HG03575 (cell line): ENCODE measurements around the gene CIB1.
"Not testable (repeated sequence)": the region's sequence is repeated elsewhere in the genome, so short reads cannot be mapped to it uniquely, and the experiment has no call there.

Experiments used
- ATAC-seq: cut with Tn5 transposase; IDR thresholded peaks from one replicate; pipeline ENCODE4 v1.9.1; 2021; ENCODE audit not compliant: unreplicated experiment, insufficient number of reproducible peaks, low FRiP score; ENCODE audit errors: extremely low read depth

The CIB1 gene

DNA sequence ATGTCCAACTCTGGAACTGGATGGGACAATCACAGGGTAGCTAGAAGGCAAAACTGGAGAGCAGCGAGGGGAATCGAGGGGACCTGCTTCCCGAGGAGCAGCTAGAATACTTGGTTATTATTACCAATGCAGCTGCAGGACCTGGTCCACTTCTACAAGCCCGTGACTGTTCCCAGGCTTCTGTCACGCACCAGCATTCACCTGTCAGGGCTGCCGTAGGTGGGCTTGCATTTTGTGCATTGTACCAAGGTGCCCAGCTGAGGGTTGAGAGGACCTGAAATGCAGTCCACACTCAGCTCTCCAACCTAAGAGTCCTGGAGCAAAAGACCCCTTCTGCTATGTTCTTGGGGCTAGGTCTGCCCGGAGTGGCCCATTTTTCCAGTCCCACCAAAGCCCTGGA, 30.3 kb downstream of the CIB1 start:
- no peak for ATAC-seq

DNA sequence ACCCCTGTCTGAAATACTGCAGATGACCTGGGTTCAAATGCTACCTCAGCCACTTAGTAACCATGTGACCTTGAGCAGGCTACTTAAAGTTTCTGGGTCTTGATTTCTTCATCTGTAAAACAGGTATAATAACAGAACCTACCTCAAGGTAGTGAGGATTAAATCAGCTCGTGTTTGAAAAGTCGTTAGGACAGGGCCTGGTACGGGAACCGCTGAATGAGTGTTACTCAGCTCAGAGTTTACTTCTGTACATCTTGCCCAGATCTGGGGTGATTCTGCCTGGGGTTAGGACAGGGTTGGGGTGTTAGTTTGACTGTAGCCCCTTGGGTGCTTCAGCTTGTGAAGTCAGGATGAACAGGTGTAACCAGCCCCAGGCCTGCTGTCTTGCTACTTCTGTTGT, 30.8 kb downstream of the CIB1 start:
- no peak for ATAC-seq

DNA sequence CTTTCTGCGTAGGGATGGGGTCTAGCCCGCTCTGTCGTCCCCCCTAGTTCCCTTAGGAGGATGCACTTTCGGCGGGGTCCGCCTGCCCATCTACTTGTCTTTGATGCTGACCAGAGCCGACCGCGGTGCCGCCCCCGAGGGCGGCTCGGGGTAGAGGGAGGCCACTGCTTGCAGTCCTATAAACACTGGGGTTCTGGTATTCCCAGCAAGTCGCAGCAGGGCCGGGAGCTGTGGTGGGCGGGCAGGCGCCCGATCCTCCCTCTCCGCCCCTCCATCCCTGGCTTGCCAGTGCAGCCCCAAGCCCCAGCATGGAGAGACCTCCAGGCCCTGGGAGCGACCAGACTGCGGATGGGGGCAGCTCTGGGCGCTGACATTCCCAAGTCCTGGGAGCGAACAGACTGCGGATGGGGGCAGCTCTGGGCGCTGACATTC, 31.8 kb downstream of the CIB1 start:
- no peak for ATAC-seq

DNA sequence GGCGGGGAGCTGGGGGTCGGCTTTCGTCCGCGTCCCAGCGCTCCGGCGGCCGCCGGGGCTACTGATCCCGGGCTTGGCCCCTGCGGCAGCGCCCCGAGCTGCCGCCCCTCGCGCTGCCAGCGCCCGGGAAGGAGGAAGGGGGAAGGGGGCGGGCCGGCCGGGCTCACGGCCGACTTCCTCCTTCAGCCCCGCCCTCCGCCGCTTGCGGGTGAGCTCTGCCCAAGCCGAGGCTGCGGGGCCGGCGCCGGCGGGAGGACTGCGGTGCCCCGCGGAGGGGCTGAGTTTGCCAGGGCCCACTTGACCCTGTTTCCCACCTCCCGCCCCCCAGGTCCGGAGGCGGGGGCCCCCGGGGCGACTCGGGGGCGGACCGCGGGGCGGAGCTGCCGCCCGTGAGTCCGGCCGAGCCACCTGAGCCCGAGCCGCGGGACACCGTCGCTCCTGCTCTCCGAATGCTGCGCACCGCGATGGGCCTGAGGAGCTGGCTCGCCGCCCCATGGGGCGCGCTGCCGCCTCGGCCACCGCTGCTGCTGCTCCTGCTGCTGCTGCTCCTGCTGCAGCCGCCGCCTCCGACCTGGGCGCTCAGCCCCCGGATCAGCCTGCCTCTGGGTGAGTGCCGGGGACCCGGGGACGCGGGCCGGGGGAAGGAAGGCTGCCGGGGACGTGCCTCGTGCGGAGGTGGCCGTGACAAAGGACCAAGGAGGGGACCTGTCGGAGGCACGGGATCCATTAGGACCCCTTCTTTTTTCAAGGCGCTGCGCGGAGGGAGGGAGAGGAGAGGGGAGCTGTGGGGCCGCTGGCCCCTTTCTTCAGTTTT, 32.4 kb downstream of the CIB1 start, which contains the start of gene SEMA4B:
Gene SEMA4B, plus strand, starts transcription at position 201 of the 814 bp plus-strand sequence. Its CDS starts 249 bp downstream, at position 450.
- no peak for ATAC-seq

DNA sequence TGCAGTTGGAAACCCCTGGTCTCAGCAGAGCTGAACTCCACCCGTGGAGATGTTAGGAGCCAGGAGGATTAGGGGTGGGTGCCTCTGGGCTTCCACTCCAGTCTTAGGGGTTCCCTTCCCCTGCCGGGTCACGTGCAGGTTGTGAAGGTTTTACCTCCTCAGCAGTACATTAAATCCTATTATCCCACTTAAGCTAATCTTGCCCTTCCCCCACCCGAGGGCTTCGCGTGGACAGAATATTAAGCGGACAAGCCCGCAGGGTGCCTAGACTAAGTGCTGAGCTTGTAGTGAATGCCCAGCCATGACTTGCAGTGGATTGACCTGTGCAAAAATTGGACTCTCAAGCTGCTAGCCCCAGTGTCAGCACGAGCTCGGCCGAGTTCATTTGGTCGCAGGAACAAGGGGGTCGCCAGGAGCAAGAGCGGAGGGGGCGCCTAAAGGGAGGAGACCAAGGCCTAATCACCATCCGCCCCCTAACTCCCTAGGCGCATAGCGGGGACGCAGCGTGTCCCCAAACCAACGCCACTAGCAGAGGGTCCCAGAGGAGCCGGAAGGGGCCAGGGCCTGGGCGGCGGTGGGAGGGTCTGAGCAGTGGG, 33.1 kb downstream of the CIB1 start:
- no peak for ATAC-seq

GRCh38 chr15:90194655-90195054, 39.1 kb downstream of the CIB1 start:
- no peak for ATAC-seq

DNA sequence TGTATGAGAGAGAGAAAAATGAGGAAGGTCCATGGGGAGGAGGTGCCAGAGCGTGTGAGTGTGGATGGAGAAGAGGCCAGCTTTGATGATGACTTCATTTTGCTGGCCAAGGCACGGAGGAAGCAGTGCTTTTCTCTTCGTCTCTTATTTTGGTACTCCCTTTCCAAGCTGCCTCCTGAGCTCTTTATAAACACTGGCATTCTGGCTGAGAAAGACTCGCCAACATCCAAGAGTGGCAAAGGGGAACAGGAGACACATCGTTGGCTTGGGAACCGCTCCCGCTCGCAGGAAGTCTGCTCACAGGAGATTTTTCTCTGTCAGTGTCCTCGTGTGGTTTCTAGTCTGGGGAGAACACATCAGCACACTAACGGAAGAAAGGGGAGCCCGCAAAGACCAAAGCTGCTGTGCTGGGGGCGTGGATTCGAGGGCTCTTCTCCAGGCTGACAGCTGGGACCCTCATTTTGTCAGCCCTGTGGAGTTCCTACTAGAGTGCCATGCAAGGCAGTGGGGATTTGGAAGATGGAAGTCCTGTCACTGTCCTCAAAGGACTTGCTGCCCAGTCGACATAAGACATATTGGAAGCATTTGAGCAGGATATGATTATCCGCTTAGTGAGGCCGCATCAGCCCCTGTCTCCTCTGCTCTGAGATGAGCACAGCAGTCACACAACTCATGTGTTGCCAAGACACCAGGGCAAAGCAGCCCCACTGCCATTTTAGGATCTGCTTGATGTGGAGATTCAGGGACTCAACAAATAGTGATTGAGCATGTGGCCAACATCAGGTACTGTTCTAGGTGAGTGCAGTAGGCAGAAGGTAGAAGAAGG, 40.6 kb downstream of the CIB1 start:
- no peak for ATAC-seq

- peak; percentile 48 for ATAC-seq
Measured at GRCh38 chr15:90191794-90192509, 41.8 kb downstream of the CIB1 start.

DNA sequence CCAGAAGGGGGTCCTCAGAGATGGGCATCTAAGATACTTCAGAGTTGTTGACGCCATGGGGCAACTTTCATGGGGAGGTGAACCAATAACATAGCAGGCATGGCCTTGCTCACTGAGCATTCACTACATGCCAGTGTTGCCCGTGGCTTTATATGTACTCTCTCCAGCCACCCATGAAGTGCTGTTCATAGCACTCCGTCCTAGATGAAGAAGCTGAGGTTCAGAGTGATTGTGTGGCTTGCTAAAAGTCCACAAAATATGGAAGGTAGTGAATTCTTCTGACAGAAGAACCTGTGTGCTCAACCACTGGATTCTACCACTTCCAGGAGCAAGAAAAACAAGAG, 42.4 kb downstream of the CIB1 start:
- ATAC-seq: no peak

DNA sequence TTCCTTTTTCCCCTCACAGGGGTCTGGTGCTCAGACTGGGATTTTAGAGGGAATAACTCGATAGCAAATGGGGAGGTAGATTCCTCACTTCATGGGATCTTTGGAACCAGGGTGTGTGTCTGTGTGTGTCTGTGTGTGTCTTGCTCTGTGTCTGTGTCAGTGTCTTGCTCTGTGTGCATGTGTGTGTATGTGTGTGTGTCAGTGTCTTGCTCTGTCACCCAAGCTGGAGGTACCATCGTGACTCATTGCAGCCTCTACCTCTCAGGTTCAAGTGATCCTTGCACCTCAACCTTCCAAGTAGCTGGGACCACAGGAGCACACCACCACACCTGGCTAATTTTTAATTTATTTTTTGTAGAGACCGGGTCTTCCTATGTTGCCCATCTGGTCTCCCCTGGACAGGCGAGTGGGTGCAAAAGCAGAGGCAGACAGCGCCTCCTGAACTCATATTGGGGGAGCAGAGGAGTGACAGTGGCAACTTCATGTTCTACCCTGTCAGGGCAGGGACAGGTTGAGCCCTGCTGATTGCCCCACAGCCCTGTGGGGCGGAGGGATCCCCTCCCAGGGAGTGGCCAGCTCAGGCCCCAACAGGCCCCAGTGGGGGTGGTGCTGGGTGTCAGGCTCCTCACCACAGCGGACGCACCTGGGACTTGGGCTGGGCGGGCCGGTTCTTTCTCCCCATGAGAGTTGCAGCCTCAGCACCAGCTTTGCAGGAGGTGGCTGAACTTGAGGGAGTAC, 43.0 kb downstream of the CIB1 start:
- no peak for ATAC-seq

DNA sequence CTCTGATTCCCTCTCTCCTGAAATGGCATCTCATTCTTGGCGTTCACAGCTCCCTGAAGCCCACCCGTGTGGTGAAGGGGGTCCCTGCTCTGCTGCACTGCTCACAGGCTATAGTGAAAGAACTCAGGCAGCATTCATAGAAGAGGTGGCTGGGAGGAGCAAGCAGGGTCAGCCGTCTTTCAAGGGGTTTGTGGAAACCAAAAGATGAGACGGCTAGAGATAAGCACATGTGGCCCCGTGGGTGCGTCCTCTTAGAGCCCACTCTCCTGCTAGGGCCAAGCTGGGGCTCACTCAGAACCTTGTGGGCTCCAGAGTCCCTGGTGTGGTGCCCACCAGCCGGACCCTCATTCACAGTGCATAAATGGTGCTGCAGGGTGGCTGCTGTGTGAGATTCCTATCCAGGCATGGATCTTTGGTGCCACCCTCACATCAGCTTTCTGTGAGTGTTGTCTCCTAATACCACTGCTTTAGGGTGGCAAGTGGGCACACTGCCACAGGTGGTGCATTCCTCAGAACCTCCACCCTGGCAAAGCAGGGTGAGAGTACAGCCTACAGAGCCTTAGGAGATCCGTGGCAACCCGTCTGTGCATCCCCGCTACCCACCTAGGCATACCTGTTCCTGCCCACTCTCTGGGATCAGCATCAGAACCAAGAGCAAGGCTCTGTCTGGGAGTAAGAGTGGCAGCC, 43.8 kb downstream of the CIB1 start:
- ATAC-seq: no peak

GRCh38 chr15:90188914-90189748, 44.6 kb downstream of the CIB1 start:
- ATAC-seq: no peak

- not testable (repeated sequence) for ATAC-seq
Measured at GRCh38 chr15:90188065-90188464, 45.7 kb downstream of the CIB1 start.

DNA sequence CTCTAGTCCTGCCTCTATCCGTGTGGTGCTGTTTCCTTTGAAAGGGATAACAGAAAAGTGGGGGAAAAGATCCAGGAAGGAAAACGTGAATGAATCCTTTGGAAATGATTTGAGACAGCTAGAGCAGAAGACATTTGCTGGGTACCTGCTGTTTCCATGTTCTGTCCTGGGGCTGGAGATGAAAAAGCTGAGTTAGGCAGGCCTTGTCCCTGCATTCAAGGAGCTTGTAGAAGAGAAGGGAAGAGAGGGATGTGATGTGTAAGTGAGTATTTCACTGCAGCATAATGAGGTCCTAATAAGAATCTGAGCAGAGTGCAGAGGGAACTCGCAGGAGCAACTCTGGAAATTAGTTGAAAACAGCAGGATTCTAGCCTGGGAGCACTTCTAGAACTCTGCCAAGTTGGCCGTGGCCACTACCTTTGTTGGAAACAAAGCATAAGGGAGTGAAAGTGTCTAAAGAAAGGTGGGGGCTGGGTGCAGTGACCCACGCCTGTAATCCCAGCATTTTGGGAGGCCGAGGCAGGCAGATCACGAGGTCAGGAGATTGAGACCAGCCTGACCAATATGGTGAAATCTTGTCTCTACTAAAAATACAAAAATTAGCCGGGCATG, 46.4 kb downstream of the CIB1 start:
- no peak for ATAC-seq

DNA sequence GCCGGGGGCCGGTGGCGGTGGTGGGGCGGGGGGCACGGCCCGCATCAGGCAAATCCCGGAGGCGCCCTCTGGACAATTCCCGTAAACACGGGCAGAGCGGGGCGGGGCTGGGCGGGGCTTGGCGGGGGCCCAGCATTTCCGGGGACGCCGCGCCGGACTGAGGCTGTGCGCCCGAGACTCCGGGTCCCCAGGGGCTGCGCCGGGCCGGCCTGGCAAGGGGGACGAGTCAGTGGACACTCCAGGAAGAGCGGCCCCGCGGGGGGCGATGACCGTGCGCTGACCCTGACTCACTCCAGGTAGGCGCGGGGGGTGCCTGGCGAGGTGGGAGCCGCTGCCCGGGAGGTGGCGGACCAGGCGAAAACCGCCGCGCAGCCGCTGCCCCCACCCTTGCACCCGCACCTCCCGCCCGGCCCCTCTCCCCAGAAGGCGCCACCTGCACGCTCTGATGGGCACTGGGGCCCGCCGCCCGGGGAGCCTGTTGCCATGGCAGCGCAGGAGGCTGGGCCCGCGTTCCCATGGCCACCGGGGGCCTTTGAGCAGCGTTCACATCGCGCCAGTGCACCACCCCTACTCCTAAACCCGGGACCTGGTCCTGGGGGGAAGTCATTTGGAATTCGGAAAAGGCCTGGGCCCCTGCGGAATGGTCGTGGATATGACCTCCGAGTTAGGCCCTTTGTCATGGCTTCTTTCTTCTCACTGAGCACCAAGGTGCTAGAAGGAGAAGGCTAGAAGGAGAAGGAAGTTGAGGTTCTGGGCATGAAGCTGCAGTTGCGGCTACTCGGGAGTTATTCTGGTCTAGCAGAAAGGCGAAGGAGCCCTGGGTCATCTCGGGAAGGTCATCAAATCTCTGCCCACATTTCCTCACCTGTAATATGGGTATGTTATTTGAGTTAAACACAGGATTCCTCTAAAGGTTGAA, 48.7 kb downstream of the CIB1 start:
- no peak for ATAC-seq
